ENCODE data around the gene BANF1.

Gene BANF1

DNA sequence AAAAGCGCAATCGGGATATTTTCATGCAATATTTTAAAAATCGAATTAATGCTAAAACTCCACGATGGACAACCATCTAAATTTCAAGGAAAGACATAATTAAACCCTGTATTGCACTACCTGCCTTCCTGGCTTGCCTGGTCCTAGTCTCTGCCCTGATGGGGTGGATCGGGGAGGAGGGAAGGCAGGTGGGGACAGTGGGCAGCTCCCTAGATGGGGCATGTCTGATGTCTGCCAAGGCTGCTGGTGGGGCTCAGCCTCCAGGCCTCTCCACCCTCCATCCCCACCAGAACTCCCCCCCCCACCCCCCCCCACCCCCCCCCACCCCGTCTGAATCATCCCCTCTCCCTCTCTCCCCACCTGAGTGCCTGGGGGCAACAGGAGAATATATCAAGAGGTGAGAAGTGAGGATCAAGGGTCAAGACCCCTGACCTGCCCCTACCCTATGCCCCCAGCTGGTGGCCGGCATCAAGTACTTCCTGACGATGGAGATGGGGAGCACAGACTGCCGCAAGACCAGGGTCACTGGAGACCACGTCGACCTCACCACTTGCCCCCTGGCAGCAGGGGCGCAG is 10.2 kb downstream of the BANF1 start:
- POLR2A ChIA-PET: interaction anchor here (1.0 to 1.2 kb wide), 2 partner anchors 10 kb away, joined by 3 to 4 read pairs; partner anchors contain the start of genes BANF1 and EIF1AD
- no peaks in the 10 kb centered on the region for H3K36me3 ChIP-seq (ENCODE audit: control insufficient read depth in 2 of 2, insufficient read depth in 1 of 2, low read length in 2 of 2)
- CTCF ChIA-PET: interaction anchor here (0.7 to 2.0 kb wide), 3 partner anchors 10 to 233 kb away, joined by 3 to 9 read pairs (median 5); no protein-coding TSS in a partner anchor
- TF ChIP-seq, protein P1, sequence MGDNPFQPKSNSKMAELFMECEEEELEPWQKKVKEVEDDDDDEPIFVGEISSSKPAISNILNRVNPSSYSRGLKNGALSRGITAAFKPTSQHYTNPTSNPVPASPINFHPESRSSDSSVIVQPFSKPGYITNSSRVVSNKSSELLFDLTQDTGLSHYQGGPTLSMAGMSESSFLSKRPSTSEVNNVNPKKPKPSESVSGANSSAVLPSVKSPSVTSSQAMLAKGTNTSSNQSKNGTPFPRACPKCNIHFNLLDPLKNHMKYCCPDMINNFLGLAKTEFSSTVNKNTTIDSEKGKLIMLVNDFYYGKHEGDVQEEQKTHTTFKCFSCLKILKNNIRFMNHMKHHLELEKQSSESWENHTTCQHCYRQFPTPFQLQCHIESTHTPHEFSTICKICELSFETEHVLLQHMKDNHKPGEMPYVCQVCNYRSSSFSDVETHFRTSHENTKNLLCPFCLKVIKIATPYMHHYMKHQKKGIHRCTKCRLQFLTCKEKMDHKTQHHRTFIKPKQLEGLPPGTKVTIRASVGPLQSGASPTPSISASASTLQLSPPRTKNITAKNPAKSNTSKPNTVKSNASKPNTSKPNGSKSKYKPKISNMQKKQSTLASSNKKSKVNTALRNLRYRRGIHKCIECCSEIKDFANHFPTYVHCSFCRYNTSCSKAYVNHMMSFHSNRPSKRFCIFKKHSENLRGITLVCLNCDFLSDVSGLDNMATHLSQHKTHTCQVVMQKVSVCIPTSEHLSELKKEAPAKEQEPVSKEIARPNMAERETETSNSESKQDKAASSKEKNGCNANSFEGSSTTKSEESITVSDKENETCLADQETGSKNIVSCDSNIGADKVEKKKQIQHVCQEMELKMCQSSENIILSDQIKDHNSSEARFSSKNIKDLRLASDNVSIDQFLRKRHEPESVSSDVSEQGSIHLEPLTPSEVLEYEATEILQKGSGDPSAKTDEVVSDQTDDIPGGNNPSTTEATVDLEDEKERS (tag by site-specific recombination; IDR thresholded peaks at IDR 0.05): no peak
- 0 out of 2 replicates have a peak, but pooled peaks have one; percentile 13 for TF ChIP-seq ZIC2 (tag by site-specific recombination; IDR thresholded peaks at IDR 0.05)
- H3K9me3 ChIP-seq (ENCODE audit: control insufficient read depth, insufficient read depth, low read depth, low read length): no peaks in the 10 kb centered on the region
- no peak overlapping the region for H3K4me3 ChIP-seq (ENCODE audit: low read depth, low read length)
- no peaks in the 10 kb centered on the region for H3K4me1 ChIP-seq (ENCODE audit: control insufficient read depth, insufficient read depth, low read length)
- H3K27ac ChIP-seq (ENCODE audit: extremely low read depth, low read depth, low read length): no peak overlapping the region

DNA sequence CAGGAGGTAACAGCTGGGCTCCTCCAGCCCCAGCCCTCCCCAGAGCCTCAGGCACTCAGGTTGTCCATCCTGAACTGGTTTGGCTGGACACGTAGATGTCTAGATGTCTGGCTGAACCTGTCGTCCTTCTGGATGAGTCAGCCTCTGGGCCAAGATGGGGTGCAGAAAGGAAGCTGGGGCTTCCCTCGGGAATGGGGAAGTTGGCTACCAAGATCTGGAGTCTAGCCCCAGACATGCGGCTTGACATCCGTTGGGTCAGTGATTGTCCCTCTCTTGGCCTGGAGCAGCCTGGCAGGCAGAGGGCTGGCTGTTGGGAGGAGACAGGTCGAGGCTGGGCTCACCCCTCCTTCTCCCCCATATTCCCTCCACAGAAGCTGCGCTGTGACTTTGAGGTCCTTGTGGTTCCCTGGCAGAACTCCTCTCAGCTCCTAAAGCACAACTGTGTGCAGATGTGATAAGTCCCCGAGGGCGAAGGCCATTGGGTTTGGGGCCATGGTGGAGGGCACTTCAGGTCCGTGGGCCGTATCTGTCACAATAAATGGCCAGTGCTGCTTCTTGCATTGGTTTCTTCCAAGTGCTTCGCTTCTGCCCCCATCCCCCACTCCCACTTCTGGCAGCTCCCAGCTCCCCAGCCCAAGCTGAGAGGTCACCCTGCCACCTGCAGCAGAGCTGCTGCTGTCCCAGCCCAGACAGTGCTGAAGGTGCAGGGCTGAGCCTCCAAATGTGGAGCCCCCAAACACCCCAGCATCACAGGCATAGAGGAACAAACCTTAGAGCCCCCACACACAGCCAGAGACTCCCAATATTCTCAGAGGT is 10.9 kb downstream of the BANF1 start:
- ChIA-PET CTCF (interaction anchor here (0.7 to 2.0 kb wide), 3 partner anchors 9 to 234 kb away, joined by 3 to 9 read pairs (median 5); no protein-coding TSS in a partner anchor), POLR2A (interaction anchor here (1.0 to 1.2 kb wide), 2 partner anchors 9 to 11 kb away, joined by 3 to 4 read pairs; partner anchors contain the start of genes BANF1 and EIF1AD)
- no peak for TF ChIP-seq ZNF211 (tag by site-specific recombination; IDR thresholded peaks at IDR 0.05; ENCODE audit: low read depth)
- no peak for TF ChIP-seq ZNF10 (tag by site-specific recombination; IDR thresholded peaks at IDR 0.05)
- TF ChIP-seq HOXD13 (CRISPR knock-in tag; IDR thresholded peaks at IDR 0.05; ENCODE audit: borderline replicate concordance): no peak
- TF ChIP-seq, protein P2, sequence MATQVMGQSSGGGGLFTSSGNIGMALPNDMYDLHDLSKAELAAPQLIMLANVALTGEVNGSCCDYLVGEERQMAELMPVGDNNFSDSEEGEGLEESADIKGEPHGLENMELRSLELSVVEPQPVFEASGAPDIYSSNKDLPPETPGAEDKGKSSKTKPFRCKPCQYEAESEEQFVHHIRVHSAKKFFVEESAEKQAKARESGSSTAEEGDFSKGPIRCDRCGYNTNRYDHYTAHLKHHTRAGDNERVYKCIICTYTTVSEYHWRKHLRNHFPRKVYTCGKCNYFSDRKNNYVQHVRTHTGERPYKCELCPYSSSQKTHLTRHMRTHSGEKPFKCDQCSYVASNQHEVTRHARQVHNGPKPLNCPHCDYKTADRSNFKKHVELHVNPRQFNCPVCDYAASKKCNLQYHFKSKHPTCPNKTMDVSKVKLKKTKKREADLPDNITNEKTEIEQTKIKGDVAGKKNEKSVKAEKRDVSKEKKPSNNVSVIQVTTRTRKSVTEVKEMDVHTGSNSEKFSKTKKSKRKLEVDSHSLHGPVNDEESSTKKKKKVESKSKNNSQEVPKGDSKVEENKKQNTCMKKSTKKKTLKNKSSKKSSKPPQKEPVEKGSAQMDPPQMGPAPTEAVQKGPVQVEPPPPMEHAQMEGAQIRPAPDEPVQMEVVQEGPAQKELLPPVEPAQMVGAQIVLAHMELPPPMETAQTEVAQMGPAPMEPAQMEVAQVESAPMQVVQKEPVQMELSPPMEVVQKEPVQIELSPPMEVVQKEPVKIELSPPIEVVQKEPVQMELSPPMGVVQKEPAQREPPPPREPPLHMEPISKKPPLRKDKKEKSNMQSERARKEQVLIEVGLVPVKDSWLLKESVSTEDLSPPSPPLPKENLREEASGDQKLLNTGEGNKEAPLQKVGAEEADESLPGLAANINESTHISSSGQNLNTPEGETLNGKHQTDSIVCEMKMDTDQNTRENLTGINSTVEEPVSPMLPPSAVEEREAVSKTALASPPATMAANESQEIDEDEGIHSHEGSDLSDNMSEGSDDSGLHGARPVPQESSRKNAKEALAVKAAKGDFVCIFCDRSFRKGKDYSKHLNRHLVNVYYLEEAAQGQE (tag by site-specific recombination; IDR thresholded peaks at IDR 0.05): peak; percentile 84
- no peaks in the 10 kb centered on the region for H3K4me1 ChIP-seq (ENCODE audit: control insufficient read depth, insufficient read depth, low read length)
- H3K9me3 ChIP-seq (ENCODE audit: control insufficient read depth, insufficient read depth, low read depth, low read length): no peaks in the 10 kb centered on the region
- H3K4me3 ChIP-seq (ENCODE audit: low read depth, low read length): no peak overlapping the region
- H3K27ac ChIP-seq (ENCODE audit: extremely low read depth, low read depth, low read length): no peak overlapping the region
- H3K36me3 ChIP-seq (ENCODE audit: control insufficient read depth in 2 of 2, insufficient read depth in 1 of 2, low read length in 2 of 2): no peaks in the 10 kb centered on the region

DNA sequence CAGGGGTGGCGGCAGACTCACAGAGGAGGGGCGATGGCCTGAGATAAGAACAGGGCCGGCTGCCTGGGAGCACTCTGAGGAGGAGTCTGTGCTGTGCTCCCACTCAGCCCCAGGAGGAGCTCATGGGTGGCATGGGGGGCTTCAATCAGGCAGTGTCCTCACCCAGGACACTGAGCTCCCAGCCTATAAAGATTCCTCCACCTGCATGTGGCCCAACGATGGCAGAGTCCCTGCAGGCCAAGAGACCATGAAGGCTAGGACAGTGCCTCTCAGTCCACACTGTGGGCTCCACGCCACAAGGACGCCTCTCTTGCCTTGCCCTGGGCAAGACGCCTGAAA is 11.4 kb downstream of the BANF1 start:
- ChIA-PET CTCF (interaction anchor here (2.0 kb wide), 1 partner anchor 9 kb away, joined by 9 read pairs; no protein-coding TSS in a partner anchor), POLR2A (interaction anchor here (1.2 kb wide), 1 partner anchor 8 kb away, joined by 4 read pairs; no protein-coding TSS in a partner anchor)
- Histone ChIP-seq H3K4me3 (ENCODE audit: low read depth, low read length) (no peak overlapping the region), H3K4me1 (ENCODE audit: control insufficient read depth, insufficient read depth, low read length) (no peaks in the 10 kb centered on the region), H3K36me3 (ENCODE audit: control insufficient read depth in 2 of 2, insufficient read depth in 1 of 2, low read length in 2 of 2) (no peaks in the 10 kb centered on the region), H3K9me3 (ENCODE audit: control insufficient read depth, insufficient read depth, low read depth, low read length) (no peaks in the 10 kb centered on the region), H3K27ac (ENCODE audit: extremely low read depth, low read depth, low read length) (no peak overlapping the region)
- TF ChIP-seq, protein P3, sequence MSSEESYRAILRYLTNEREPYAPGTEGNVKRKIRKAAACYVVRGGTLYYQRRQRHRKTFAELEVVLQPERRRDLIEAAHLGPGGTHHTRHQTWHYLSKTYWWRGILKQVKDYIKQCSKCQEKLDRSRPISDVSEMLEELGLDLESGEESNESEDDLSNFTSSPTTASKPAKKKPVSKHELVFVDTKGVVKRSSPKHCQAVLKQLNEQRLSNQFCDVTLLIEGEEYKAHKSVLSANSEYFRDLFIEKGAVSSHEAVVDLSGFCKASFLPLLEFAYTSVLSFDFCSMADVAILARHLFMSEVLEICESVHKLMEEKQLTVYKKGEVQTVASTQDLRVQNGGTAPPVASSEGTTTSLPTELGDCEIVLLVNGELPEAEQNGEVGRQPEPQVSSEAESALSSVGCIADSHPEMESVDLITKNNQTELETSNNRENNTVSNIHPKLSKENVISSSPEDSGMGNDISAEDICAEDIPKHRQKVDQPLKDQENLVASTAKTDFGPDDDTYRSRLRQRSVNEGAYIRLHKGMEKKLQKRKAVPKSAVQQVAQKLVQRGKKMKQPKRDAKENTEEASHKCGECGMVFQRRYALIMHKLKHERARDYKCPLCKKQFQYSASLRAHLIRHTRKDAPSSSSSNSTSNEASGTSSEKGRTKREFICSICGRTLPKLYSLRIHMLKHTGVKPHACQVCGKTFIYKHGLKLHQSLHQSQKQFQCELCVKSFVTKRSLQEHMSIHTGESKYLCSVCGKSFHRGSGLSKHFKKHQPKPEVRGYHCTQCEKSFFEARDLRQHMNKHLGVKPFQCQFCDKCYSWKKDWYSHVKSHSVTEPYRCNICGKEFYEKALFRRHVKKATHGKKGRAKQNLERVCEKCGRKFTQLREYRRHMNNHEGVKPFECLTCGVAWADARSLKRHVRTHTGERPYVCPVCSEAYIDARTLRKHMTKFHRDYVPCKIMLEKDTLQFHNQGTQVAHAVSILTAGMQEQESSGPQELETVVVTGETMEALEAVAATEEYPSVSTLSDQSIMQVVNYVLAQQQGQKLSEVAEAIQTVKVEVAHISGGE (tag by site-specific recombination; conservative IDR thresholded peaks at IDR 0.05; ENCODE audit: low read depth): no peak
- TF ChIP-seq HOXD13 (CRISPR knock-in tag; IDR thresholded peaks at IDR 0.05; ENCODE audit: borderline replicate concordance) (no peak), ZNF791 (tag by site-specific recombination; IDR thresholded peaks at IDR 0.05) (no peak), ZSCAN16 (tag by site-specific recombination; IDR thresholded peaks at IDR 0.05) (no peak), GFI1B (tag by site-specific recombination; IDR thresholded peaks at IDR 0.05) (no peak), ZNF701 (tag by site-specific recombination; IDR thresholded peaks at IDR 0.05) (no peak), ZNF341 (tag by site-specific recombination; IDR thresholded peaks at IDR 0.05; ENCODE audit: low read depth) (no peak), ZIC2 (tag by site-specific recombination; IDR thresholded peaks at IDR 0.05) (no peak), ZNF133 (tag by site-specific recombination; IDR thresholded peaks at IDR 0.05) (no peak), FEZF1 (tag by site-specific recombination; IDR thresholded peaks at IDR 0.05) (no peak), KLF9 (tag by site-specific recombination; IDR thresholded peaks at IDR 0.05; ENCODE audit: low read depth) (no peak)

Data from HEK293 (cell line).